Activated CD8-positive, alpha-beta memory T cell treated with anti-CD3 and anti-CD28 coated beads for 48 hours (primary cell): ENCODE results near the gene SOS1.

Experiments used
- DNase-seq, 3 experiments: peaks; one replicate each; pipeline ENCODE4 v3.0.0-alpha.2; 2020; ENCODE audit warnings: low read depth in 2 of 3, low spot score in 2 of 3

The SOS1 gene

DNA sequence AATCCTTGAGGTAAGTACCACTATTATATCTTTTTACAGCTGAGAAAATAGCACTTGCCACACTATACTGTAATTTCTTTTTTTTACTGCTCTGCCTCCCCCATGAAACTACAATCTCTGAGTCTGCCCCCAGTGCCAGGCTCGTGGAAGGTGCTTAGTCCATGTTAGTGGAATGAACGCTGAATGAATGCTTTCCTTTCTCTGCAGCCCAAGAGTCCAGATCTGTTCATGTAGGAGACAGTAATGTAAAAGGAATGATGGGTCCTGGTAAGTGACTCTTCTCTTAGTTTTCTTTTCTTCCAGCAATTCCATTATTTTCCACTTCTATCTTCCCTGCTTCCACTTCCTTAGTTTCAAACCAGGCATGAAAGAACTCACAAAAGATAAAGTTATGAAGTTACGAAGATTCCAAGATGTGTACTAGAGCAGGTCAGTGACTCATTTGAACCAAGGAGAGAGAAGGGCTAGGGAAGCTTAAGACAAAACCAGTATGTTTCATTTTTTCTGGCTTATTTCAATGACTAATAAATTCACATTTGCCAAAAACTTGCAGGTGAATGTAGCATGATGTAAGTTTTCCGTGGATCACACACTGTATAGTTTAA is 185.2 kb downstream of the SOS1 start:
- no peak for DNase-seq

DNA sequence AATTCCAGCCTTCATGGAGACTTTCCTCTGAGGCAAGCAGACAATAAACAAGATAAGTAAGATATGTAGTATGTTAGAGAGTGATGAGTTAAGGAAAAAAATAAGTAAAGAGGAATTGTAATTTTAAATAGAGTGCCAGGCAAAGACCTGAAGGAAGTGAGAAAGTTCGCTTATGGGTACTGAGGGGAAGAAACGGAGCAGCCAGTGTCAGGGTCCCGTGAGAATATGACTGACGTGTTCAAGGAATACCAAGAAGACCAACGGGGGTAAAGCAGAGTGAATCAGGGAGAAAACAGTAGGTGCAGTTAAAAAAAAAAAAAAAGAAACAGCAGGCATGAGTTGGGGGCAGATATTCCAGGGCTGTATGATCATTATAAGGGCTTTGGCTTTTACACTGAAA is 186.1 kb downstream of the SOS1 start:
- no peak for DNase-seq

DNA sequence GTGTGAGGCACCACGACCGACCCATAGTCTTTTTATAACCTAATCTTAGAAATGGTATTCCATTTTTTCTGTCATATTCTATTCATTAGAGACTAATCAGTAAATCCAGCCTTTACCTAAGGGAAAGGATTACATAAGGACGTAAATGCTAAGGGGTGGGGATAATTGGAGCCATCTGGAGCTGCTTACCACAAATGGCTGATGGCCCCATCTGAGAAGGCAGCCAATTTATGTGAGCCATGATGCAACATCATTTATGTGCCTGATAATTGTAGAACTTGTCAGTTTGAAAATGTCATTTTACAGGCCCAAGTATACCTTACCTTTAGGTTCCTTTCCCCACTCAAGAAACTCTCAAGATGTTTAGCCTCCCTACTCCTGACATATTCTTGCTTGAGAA is 187.2 kb downstream of the SOS1 start:
- no peak for DNase-seq

DNA sequence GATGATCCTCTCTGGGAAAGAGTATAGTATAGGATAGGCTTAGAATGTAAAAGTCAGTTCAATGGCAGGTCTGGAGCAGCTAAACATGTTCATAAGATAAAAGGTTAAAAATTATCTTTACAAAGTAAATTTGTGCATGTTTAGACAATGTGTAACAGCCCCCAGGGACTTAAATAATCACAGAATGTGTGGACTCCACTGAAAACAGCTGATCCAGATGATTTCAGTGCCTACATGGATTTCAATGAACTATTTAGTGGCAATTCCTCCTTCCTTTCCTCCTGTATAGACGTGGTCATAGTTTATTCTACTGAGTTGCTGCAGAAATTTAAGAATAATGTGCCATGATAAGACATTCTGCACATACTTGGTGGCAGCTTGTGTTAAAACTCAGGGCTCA is 188.3 kb downstream of the SOS1 start:
- DNase-seq, result no peak
